Sciatic nerve (tissue), 2 donors: ENCODE data around the gene DGKD. TPM values are rescaled to one million over a fixed set of nuclear protein-coding genes. Genes with fewer than 3 reads are reported as not detected.

ENCODE experiments used
- ATAC-seq: fragments of 200-7000 bp; cut with Tn5 transposase; one replicate; pipeline ENCODE4 v1.9.1; 2020; ENCODE audit warnings: mild to moderate bottlenecking, moderate library complexity
- DNase-seq: peaks from one replicate; pipeline ENCODE4 v3.0.0-alpha.2; 2020; ENCODE audit warnings: low spot score
- intact Hi-C: fragments of 100-400 bp; cut with DNase I; formaldehyde crosslinking; loops from one replicate; pipeline ENCODE4 v1.14.2; 2022
- total RNA-seq: library from RNA; stranded (reverse); fragmentation: NEBNext Ultra II Directional; extraction: Animal tissue kit (Norgen Biotek cat#: 25700); gene quantifications from one replicate; pipeline ENCODE4 v1.2.1, GENCODE V29; 2021
- donor health status: DM: no; HTN: no; CAD: no.
- donor health status: DM: no; HTN: no; CAD: no.

Gene DGKD
- total RNA-seq, 1 donor from 2014 or later: 35.8 TPM

GRCh38 chr2:233400961-233401360, 46.7 kb downstream of the DGKD start:
- ATAC-seq: no peak
- intact Hi-C loops: no loop called here
- DNase-seq: no peak

GRCh38 chr2:233402346-233402745, 48.1 kb downstream of the DGKD start:
- ATAC-seq: no peak
- intact Hi-C loops: no loop called here

GRCh38 chr2:233402789-233403188, 48.5 kb downstream of the DGKD start:
- ATAC-seq (no peak), DNase-seq (no peak)
- intact Hi-C loops: no loop called here

More at GRCh38 chr2:233402346-233402745, 48.1 kb downstream of the DGKD start:
- no peak for DNase-seq

GRCh38 chr2:233404222-233404621, 49.9 kb downstream of the DGKD start:
- no peak for ATAC-seq
- intact Hi-C loops: no loop called here
- DNase-seq: no peak

GRCh38 chr2:233406865-233407264, 52.6 kb downstream of the DGKD start:
- intact Hi-C loops: no loop called here
- ATAC-seq: no peak
- no peak for DNase-seq

DNA sequence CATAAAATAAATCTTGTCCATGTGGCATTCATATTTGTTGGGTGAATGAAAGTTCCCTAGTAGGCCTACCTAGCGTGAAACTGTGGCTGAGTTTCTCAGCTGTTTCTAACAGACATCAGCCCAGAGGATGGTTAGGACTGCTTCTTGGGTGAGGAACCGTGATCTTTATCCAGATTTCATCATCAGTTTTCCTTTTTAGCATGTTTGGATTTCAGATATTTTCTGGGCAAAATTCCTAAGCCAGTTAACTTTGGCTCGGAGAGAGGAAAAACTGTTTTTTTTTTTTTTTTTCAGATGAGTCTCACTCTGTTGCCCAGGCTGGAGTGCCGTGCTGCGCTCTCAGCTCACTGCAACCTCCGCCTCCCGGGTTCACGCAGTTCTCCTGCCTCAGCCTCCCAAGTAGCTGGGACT, 53.5 kb downstream of the DGKD start:
- ATAC-seq (peak; percentile 89), DNase-seq (no peak)
- intact Hi-C loops: no loop called here

GRCh38 chr2:233408366-233409285, 54.3 kb downstream of the DGKD start:
- ATAC-seq: no peak
- intact Hi-C loops: no loop called here
- no peak for DNase-seq

- ATAC-seq: peak; percentile 88
- DNase-seq: no peak
- intact Hi-C loops: no loop called here
Measured at GRCh38 chr2:233409286-233409991, 55.1 kb downstream of the DGKD start.

GRCh38 chr2:233410196-233410760, 56.0 kb downstream of the DGKD start:
- intact Hi-C loops: no loop called here
- ATAC-seq: no peak
- DNase-seq: no peak

DNA sequence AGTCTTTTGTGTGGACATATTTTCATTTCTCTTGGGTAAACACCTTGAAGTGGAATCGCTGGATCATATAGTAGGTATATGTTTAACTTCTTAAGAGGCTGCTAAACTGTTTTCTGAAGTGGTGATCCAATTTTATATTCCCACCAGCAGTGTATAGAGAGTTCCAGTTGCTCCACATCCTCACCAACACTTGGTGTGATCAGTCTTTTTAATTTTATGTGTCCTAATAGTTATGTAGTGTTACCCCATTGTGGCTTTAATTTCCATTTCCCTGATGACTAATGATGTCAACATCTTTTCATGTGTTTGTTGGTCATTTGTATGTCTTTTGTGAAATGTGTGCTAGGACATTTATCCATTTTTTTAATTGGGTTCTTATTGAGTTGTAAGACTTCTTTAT, 56.9 kb downstream of the DGKD start:
- no peak for DNase-seq
- intact Hi-C loops: no loop called here
- no peak for ATAC-seq

GRCh38 chr2:233412405-233412804, 58.1 kb downstream of the DGKD start:
- intact Hi-C loops: no loop called here
- no peak for DNase-seq
- no peak for ATAC-seq

- no peak for DNase-seq
Measured at GRCh38 chr2:233413046-233413445, 58.8 kb downstream of the DGKD start.

GRCh38 chr2:233413559-233414272, 59.4 kb downstream of the DGKD start:
- DNase-seq (no peak), ATAC-seq (peak; percentile 60)
- intact Hi-C loops: no loop called here

More at GRCh38 chr2:233413046-233413445, 58.8 kb downstream of the DGKD start:
- ATAC-seq: no peak
- intact Hi-C loops: no loop called here

GRCh38 chr2:233414273-233414654, 60.0 kb downstream of the DGKD start:
- DNase-seq: no peak
- ATAC-seq: no peak
- intact Hi-C loops: no loop called here

DNA sequence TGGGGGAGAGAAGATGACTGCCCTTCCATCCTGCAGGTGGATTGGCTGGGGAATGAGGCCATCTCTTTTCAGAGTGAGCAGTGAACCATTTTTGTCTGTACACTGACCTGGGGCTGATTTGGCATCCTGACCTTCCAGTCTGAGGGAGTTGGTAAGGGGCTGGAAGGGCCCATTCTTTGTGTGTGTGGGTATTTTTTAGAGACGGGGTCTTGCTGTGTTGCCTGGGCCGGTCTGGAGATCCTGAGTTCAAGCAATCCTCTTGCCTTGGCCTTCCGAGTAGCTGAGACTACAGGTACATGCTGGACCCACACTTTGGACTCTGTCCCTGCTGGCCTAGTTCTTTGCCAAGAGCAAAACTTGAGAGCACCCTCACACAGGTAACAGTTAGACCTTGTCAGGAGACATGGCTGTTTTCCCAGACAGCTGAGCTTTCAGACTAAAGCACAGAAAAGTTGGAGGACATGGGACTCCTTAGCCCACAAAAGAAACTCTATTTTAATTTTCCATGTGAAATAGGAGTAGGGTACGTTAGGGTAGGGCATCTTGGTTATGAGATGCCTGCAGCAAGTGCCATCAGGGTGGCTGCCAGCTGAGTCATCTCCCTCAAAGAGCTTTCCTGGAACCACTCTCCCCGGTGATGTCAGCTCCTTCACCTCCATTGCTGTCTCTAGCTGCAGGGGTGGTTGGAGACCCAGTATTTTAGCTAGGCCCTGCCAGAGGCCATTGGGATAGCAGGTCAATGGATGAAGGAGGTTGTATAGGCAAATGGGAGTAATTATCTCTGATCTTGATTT, 60.7 kb downstream of the DGKD start:
- no peak for ATAC-seq
- intact Hi-C loops: no loop called here
- DNase-seq: no peak

GRCh38 chr2:233416199-233416598, 61.9 kb downstream of the DGKD start:
- intact Hi-C loops: no loop called here
- DNase-seq: no peak
- ATAC-seq: no peak

- no peak for ATAC-seq
- DNase-seq: no peak
- intact Hi-C loops: no loop called here
Measured at GRCh38 chr2:233416706-233417105, 62.4 kb downstream of the DGKD start.

- ATAC-seq (no peak), DNase-seq (no peak)
- intact Hi-C loops: no loop called here
Measured at GRCh38 chr2:233417282-233417681, 63.0 kb downstream of the DGKD start.
